ENCODE data around the gene PHF20.
A peak's percentile ranks its signal among the peaks of the same experiment; 100 is the strongest.

Gene PHF20

DNA sequence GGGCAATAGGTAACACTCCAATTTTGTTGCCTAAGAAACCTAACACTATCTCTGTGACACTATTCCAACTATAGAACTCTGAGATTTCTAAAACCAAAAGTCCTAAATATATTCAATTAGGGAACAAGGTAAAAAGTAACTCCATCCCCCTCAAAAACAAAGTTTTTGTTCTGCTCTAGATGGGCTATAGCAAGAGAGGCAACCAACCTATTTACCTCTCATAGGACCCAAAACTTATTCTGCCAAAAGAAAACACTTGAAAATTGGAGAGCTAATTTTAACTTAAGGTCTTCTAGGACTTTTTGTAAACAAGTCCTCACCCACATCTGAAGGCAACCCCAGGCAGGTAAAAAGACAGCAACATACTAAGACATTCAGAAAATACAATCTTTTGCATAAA lies 37.4 kb upstream of the PHF20 start:
- no peaks in the 10 kb centered on the region for H3K9me3 ChIP-seq (ENCODE audit: severe bottlenecking)
- no peak for TF ChIP-seq CTCF (IDR thresholded peaks at IDR 0.05; ENCODE audit: low read depth, low read length)
- no peaks in the 10 kb centered on the region for H3K27me3 ChIP-seq (ENCODE audit: insufficient read depth, low read depth, severe bottlenecking)
- DNase-seq = no peak
- H3K4me3 ChIP-seq (ENCODE audit: low read depth, low read length) = no peak overlapping the region
- H3K27ac ChIP-seq = no peak overlapping the region
- peaks cover 100% of the 10 kb centered on the region for H3K36me3 ChIP-seq

- Histone ChIP-seq H3K27ac (peak overlapping the region; percentile 52), H3K36me3 (peaks cover 100% of the 10 kb centered on the region), H3K27me3 (ENCODE audit: insufficient read depth, low read depth, severe bottlenecking) (no peaks in the 10 kb centered on the region), H3K9me3 (ENCODE audit: severe bottlenecking) (no peaks in the 10 kb centered on the region), H3K4me3 (ENCODE audit: low read depth, low read length) (no peak overlapping the region)
- no peak for DNase-seq
- no peak for TF ChIP-seq CTCF (IDR thresholded peaks at IDR 0.05; ENCODE audit: low read depth, low read length)
These were observed 36.8 kb upstream of the PHF20 start for GRCh38 chr20:35734777-35735649.

GRCh38 chr20:35735826-35736470 lies 35.9 kb upstream of the PHF20 start:
- Histone ChIP-seq H3K27ac (peak overlapping the region; percentile 52), H3K9me3 (ENCODE audit: severe bottlenecking) (no peaks in the 10 kb centered on the region), H3K27me3 (ENCODE audit: insufficient read depth, low read depth, severe bottlenecking) (no peaks in the 10 kb centered on the region), H3K36me3 (peaks cover 99% of the 10 kb centered on the region), H3K4me3 (ENCODE audit: low read depth, low read length) (no peak overlapping the region)
- peak; percentile 39 for DNase-seq
- no peak for TF ChIP-seq CTCF (IDR thresholded peaks at IDR 0.05; ENCODE audit: low read depth, low read length)

- no peak for DNase-seq
- TF ChIP-seq CTCF (IDR thresholded peaks at IDR 0.05; ENCODE audit: low read depth, low read length) = no peak
- Histone ChIP-seq H3K27ac (no peak overlapping the region), H3K4me3 (ENCODE audit: low read depth, low read length) (no peak overlapping the region), H3K9me3 (ENCODE audit: severe bottlenecking) (no peaks in the 10 kb centered on the region), H3K36me3 (peaks cover 89% of the 10 kb centered on the region), H3K27me3 (ENCODE audit: insufficient read depth, low read depth, severe bottlenecking) (no peaks in the 10 kb centered on the region)
These were observed 33.9 kb upstream of the PHF20 start for GRCh38 chr20:35737865-35738333.

DNA sequence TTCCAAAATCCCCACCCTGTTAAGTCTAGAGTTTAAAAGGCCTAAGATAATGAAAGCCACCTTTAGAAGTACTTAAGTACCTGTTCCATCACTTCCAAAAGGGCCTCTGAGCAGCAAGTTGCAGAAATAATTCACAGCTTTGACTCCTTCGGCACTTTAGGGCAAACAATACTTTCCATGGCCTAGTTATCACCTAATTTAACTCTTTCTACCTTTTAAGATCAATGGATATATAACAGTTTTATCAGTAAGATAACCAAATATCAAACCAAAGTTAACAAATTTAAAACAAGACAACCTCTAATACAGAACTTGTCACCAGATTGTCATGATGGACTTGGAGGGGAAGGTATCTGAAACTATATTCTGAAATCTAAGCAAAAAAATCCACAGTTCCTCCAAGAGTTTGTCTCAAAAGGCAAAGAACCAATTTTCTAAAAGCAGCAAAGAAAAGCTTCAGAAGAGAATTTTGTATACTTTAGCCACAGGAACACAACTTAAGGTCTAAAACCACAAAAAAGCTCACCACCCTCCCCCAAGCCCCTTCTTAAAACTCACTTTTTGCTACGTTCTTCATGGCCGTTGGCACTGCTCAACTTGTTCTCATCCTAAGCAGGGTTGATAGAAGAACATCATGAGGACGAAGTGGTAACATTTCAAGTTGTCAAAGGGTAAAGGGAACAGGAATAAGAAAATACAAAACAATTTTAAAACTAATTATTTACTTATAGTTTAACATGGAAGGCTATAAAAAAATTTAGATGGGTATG lies 33.2 kb upstream of the PHF20 start:
- no peak for TF ChIP-seq CTCF (IDR thresholded peaks at IDR 0.05; ENCODE audit: low read depth, low read length)
- H3K4me3 ChIP-seq (ENCODE audit: low read depth, low read length) = no peak overlapping the region
- no peaks in the 10 kb centered on the region for H3K27me3 ChIP-seq (ENCODE audit: insufficient read depth, low read depth, severe bottlenecking)

More for the DNA sequence above, 33.2 kb upstream of the PHF20 start:
- Histone ChIP-seq H3K36me3 (peaks cover 82% of the 10 kb centered on the region), H3K27ac (no peak overlapping the region), H3K9me3 (ENCODE audit: severe bottlenecking) (no peaks in the 10 kb centered on the region)
- no peak for DNase-seq
